CD4-positive, CD25-positive, alpha-beta regulatory T cell (primary cell): ENCODE measurements around the gene IDI2. TPM values are rescaled to one million over a fixed set of nuclear protein-coding genes. Genes with fewer than 3 reads are reported as not detected.
A peak's percentile ranks its signal among the peaks of the same experiment; 100 is the strongest.

Source experiments
- ATAC-seq, 2 donors: fragments of 150-1000 bp; cut with Tn5 transposase; one replicate each; pipeline ENCODE4 v1.10.0; 2021; ENCODE audit warnings: low read depth in 2 of 2, moderate number of reproducible peaks in 2 of 2, moderate library complexity in 1 of 2
- DNase-seq, 3 donors: peaks; one replicate each; pipeline versions ENCODE4 v3.0.0 to v3.0.0-alpha.2; 2012 to 2022; ENCODE audit warnings: mixed read lengths in 1 of 3
- H3K27ac ChIP-seq: one replicate; pipeline ENCODE4 v1.7.0; 2013; ENCODE audit warnings: mild to moderate bottlenecking, low read length; ENCODE audit not compliant: insufficient read depth, poor library complexity, severe bottlenecking
- H3K27me3 ChIP-seq: one replicate; pipeline ENCODE4 v1.7.0; 2013; ENCODE audit warnings: low read length; ENCODE audit not compliant: control insufficient read depth, insufficient read depth
- H3K36me3 ChIP-seq: one replicate; pipeline ENCODE4 v1.7.0; 2013; ENCODE audit warnings: mild to moderate bottlenecking, low read length, moderate library complexity; ENCODE audit not compliant: control insufficient read depth, insufficient read depth
- H3K4me1 ChIP-seq: 2 replicates; pipeline ENCODE4 v1.7.0; 2013; ENCODE audit warnings: mild to moderate bottlenecking, low read length; ENCODE audit not compliant: insufficient read depth, control insufficient read depth, poor library complexity, severe bottlenecking
- H3K4me3 ChIP-seq: one replicate; pipeline ENCODE4 v1.7.0; 2013; ENCODE audit warnings: low read depth, mild to moderate bottlenecking, low read length, moderate library complexity
- H3K9me3 ChIP-seq, 2 experiments: 1 replicate in 1 of 2; 2 replicates in 1 of 2; pipeline ENCODE4 v1.7.0; 2013; ENCODE audit warnings: low read length in 2 of 2, mild to moderate bottlenecking in 1 of 2, moderate library complexity in 1 of 2; ENCODE audit not compliant: control insufficient read depth in 2 of 2
- H3K27ac Mint-ChIP-seq, 3 donors: one replicate each; pipeline ENCODE4 v1.8.0; 2020 to 2022; ENCODE audit warnings: mild to moderate bottlenecking in 3 of 3, mixed read lengths in 3 of 3, moderate library complexity in 2 of 3
- H3K27me3 Mint-ChIP-seq: one replicate; pipeline ENCODE4 v1.8.0; 2022; ENCODE audit warnings: mild to moderate bottlenecking, mixed read lengths
- H3K36me3 Mint-ChIP-seq: one replicate; pipeline ENCODE4 v1.8.0; 2020; ENCODE audit warnings: mixed read lengths
- H3K4me1 Mint-ChIP-seq, 4 donors: one replicate each; pipeline ENCODE4 v1.8.0; 2020 to 2022; ENCODE audit warnings: mixed read lengths in 4 of 4, mild to moderate bottlenecking in 1 of 4
- H3K4me3 Mint-ChIP-seq, 4 donors: one replicate each; pipeline ENCODE4 v1.8.0; 2020 to 2022; ENCODE audit warnings: mild to moderate bottlenecking in 4 of 4, mixed read lengths in 4 of 4, moderate library complexity in 3 of 4
- H3K9me3 Mint-ChIP-seq, 7 donors: one replicate each; pipeline ENCODE4 v1.8.0; 2020 to 2022; ENCODE audit warnings: mixed read lengths in 7 of 7, mild to moderate bottlenecking in 3 of 7, moderate library complexity in 2 of 7
- polyA plus RNA-seq, 4 donors: library from polyadenylated mRNA; unstranded; fragments of 300-500 nt; fragmentation: Illumina TruSeq; gene quantifications; one replicate each; pipeline ENCODE4 v1.2.3, GENCODE V29; 2021
- total RNA-seq: library from RNA; stranded (reverse); gene quantifications from one replicate; pipeline ENCODE4 v1.2.3, GENCODE V29; 2022

The IDI2 gene
- total and polyA plus RNA-seq, 5 donors from 2014 or later, result not detected

DNA sequence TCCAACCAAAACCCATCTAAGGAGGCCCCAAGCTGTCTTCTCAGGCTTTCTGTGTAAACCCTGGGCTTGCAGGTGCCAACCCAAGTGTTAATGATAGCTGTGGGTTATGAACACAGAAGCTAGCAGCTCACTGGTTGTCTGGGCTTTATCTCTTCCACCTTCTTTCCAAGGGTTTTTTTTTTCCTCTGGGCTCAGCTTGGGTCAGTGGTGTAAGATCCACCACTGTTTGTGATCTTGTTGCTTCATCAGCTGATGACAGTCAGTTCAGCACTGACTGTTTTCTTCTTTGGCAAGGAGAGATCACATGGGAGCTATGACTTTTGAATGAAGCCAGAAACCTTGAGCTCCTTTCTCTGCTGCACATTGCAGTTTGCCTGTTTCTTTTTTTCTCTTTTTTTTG lies 32.8 kb downstream of the IDI2 start:
- Histone ChIP-seq H3K4me1 (peaks cover 18% of the 10 kb centered on the region), H3K36me3 (peaks cover 58% of the 10 kb centered on the region), H3K9me3 (no peaks in the 10 kb centered on the region), H3K27me3 (no peaks in the 10 kb centered on the region), H3K4me3 (no peak overlapping the region), H3K27ac (no peak overlapping the region)
- H3K4me3 Mint-ChIP-seq, result peak overlapping the region in 1 of 4 donors; percentile 18
- DNase-seq, result no peak
- H3K27ac Mint-ChIP-seq, result peak overlapping the region in 1 of 3 donors; percentile 54
- H3K4me1 Mint-ChIP-seq, result peaks cover 4 to 41% (median 27%) of the 10 kb centered on the region in 4 donors
- peaks cover 0 to 2% (median 0%) of the 10 kb centered on the region in 7 donors for H3K9me3 Mint-ChIP-seq
- H3K36me3 Mint-ChIP-seq, result peaks cover 38% of the 10 kb centered on the region
- no peak for ATAC-seq
- H3K27me3 Mint-ChIP-seq, result no peaks in the 10 kb centered on the region

DNA sequence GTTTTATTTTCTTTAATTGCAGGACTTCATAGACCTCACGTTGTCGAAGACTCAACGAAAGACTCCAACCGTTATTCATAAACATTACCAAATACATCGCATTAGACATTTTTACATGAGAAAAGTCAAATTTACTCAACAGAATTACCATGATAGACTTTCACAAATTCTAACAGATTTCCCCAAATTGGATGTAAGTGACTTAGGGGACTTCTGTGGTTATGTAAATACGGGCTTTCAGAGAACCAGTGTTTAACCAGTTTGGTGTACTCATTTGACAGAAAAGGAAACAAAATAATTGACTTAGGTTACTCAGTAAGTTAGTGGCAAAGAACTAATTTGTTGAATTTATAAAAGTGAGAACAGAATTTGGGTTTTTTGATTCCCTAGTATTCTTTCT lies 33.2 kb downstream of the IDI2 start:
- Mint-ChIP-seq H3K4me1 (peaks cover 4 to 44% (median 27%) of the 10 kb centered on the region in 4 donors), H3K27me3 (no peaks in the 10 kb centered on the region), H3K9me3 (peaks cover 0 to 2% (median 0%) of the 10 kb centered on the region in 7 donors), H3K36me3 (peaks cover 34% of the 10 kb centered on the region), H3K27ac (peak overlapping the region in 1 of 3 donors; percentile 54), H3K4me3 (no peak overlapping the region)
- no peaks in the 10 kb centered on the region for H3K27me3 ChIP-seq
- ATAC-seq (no peak), DNase-seq (no peak)
- H3K4me3 ChIP-seq, result no peak overlapping the region
- H3K9me3 ChIP-seq, result no peaks in the 10 kb centered on the region
- peaks cover 54% of the 10 kb centered on the region for H3K36me3 ChIP-seq
- H3K4me1 ChIP-seq, result peaks cover 22% of the 10 kb centered on the region
- no peak overlapping the region for H3K27ac ChIP-seq

DNA sequence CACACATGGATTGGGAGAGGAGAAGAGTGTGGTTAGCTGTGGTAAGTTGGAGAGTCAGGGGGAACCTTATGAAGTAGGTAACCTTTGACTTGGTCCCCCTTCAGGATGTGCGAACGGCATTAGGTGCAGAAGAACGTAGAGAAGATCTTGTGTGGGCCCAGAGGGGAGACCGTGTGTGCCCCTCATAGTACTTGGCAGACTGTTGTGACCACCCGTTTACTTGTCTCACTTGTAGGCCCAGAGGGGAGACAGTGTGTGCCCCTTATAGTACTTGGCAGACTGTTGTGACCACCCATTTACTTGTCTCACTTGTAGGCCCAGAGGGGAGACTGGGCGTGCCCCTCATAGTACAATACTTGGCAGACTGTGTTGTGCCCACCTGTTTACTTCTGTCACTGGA lies 34.9 kb downstream of the IDI2 start:
- H3K4me3 Mint-ChIP-seq, result peak overlapping the region; percentile 27 to 98 (median 74)
- H3K27ac Mint-ChIP-seq, result peak overlapping the region in 2 of 3 donors; percentile 79 to 87
- peaks cover 0 to 2% (median 0%) of the 10 kb centered on the region in 7 donors for H3K9me3 Mint-ChIP-seq
- no peaks in the 10 kb centered on the region for H3K27me3 Mint-ChIP-seq
- Histone ChIP-seq H3K4me1 (peaks cover 25% of the 10 kb centered on the region), H3K27ac (no peak overlapping the region), H3K4me3 (no peak overlapping the region), H3K36me3 (peaks cover 37% of the 10 kb centered on the region), H3K27me3 (no peaks in the 10 kb centered on the region), H3K9me3 (no peaks in the 10 kb centered on the region)
- H3K36me3 Mint-ChIP-seq, result peaks cover 23% of the 10 kb centered on the region
- ATAC-seq (no peak), DNase-seq (no peak)
- H3K4me1 Mint-ChIP-seq, result peaks cover 4 to 52% (median 28%) of the 10 kb centered on the region in 4 donors

DNA sequence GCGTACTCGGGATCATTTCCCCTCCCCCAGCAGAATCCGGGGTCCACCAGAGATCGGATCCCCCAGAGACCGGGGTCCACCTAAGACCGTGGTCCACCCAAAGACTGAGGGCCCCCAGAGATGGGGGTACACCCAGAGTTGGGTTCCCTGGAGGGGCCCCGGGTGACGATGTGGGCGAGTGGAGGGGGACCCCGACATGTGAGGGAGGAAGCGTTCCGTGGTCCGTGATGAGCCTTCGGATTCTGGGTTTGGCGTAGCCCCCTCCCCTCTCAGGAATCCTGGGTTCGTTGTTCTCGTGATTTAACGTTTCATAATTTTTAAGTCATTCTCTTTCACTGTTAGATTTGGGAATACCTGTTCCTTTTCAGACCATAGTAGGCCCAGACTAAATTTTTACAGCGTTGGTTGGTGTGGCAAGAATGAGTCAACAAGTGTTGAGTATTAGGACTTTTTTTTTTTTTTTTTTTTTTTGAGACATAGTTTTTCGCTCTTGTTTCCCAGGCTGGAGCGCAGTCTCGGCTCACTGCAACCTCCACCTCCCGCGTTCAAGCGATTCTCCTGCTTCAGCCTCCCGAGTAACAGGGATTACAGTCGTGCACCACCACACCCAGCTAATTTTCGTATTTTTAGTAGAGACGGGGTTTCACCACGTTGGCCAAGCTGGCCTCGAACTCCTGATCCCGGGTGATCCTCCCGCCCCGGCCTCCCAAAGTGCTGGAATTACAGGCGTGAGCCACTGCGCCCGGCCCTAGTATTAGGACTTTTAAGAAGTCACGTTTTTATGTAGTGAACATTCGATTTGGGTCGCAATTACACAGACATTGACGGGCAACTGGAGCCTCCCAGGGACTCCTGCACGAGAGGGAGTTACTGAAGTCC lies 36.8 kb downstream of the IDI2 start:
- Histone ChIP-seq H3K36me3 (peaks cover 19% of the 10 kb centered on the region), H3K9me3 (no peaks in the 10 kb centered on the region), H3K4me1 (peaks cover 25% of the 10 kb centered on the region), H3K27me3 (no peaks in the 10 kb centered on the region), H3K27ac (peak overlapping the region; percentile 83), H3K4me3 (peak overlapping the region; percentile 90)
- ATAC-seq (peak in 1 of 2 donors; percentile 1), DNase-seq (no peak)
- Mint-ChIP-seq H3K4me1 (peaks cover 4 to 44% (median 25%) of the 10 kb centered on the region in 4 donors), H3K4me3 (peak overlapping the region; percentile 94 to 100 (median 97)), H3K36me3 (peaks cover 9% of the 10 kb centered on the region), H3K27ac (peak overlapping the region in 2 of 3 donors; percentile 97 to 99), H3K27me3 (no peaks in the 10 kb centered on the region), H3K9me3 (peaks cover 0 to 2% (median 0%) of the 10 kb centered on the region in 7 donors)

DNA sequence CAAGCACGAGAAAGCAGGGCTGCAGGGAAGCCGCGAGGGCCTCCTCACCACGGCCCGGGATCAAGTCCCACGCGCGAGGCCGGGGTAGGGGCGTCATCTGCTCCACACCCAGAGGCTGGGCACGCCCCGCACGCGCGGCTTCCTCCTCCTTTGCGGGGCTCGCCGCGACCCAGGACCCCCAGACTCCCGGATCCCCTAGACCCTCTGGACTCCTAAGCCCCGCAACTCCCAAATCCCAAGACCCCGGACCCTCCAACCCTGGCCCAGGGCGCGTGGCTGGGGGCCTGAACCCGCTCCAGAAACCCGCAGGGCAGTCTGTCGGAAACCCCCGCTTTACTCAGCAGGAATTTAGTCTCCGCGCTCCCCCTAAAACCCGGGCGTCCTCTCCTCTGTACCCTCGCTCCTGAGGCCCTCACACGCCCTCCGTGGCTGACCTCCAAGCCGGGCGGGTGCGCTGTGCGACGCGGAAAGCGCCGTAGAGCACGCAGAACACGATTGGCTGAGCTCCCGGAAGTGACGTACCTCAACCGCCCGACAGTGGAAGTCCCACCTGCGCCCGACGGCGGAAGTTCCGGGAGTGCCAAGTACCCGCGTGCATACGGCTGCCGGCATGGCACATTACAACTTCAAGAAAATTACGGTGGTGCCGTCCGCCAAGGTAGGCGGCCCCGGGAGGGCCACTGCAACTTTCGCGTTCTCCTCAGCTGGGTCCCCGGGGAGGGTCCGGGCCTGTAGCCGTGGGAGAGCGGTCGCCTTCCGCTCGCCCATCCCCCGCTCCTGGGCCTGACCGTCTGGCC lies 37.6 kb downstream of the IDI2 start, which contains the start of gene GTPBP4:
TSS of gene GTPBP4 (plus strand) at position 565 of the 797 bp plus-strand sequence. CDS start at position 611, 46 bp downstream.
- H3K4me1 Mint-ChIP-seq, result peaks cover 4 to 44% (median 25%) of the 10 kb centered on the region in 4 donors
- peak; percentile 98 to 99 for ATAC-seq
- H3K36me3 Mint-ChIP-seq, result peaks cover 8% of the 10 kb centered on the region
- peak; percentile 96 to 99 (median 97) for DNase-seq
- H3K9me3 ChIP-seq, result no peaks in the 10 kb centered on the region
- H3K9me3 Mint-ChIP-seq, result peaks cover 0 to 2% (median 0%) of the 10 kb centered on the region in 7 donors
- peak within 1 kb of the TSS; percentile 94 to 100 (median 97) for H3K4me3 Mint-ChIP-seq
- H3K36me3 ChIP-seq, result peaks cover 13% of the 10 kb centered on the region
- peak within 1 kb of the TSS; percentile 90 for H3K4me3 ChIP-seq
- peak within 1 kb of the TSS; percentile 95 to 99 (median 97) for H3K27ac Mint-ChIP-seq
- peaks cover 25% of the 10 kb centered on the region for H3K4me1 ChIP-seq
- no peaks in the 10 kb centered on the region for H3K27me3 ChIP-seq
- no peaks in the 10 kb centered on the region for H3K27me3 Mint-ChIP-seq
- peak within 1 kb of the TSS; percentile 83 for H3K27ac ChIP-seq

DNA sequence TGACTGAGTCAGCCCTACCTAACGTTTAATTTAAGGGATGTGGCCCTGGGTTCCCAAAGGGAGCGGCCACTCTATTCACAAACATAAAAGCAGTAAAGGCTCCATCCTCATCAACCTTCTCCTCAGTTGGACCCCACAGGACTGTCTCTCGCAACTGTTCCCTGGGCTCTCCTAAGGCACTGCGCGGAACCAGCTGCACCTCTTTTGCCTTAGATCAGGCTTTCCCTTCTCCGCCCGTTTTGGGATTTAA lies 38.1 kb downstream of the IDI2 start:
- ATAC-seq, result no peak
- H3K4me3 Mint-ChIP-seq, result peak overlapping the region; percentile 94 to 100 (median 97)
- Histone ChIP-seq H3K27ac (peak overlapping the region; percentile 83), H3K36me3 (peaks cover 7% of the 10 kb centered on the region), H3K9me3 (no peaks in the 10 kb centered on the region), H3K27me3 (no peaks in the 10 kb centered on the region), H3K4me3 (peak overlapping the region; percentile 90), H3K4me1 (peaks cover 25% of the 10 kb centered on the region)
- peaks cover 0 to 2% (median 0%) of the 10 kb centered on the region in 7 donors for H3K9me3 Mint-ChIP-seq
- peaks cover 4 to 44% (median 26%) of the 10 kb centered on the region in 4 donors for H3K4me1 Mint-ChIP-seq
- H3K27ac Mint-ChIP-seq, result peak overlapping the region in 2 of 3 donors; percentile 97 to 99
- H3K36me3 Mint-ChIP-seq, result peaks cover 5% of the 10 kb centered on the region
- no peak for DNase-seq
- H3K27me3 Mint-ChIP-seq, result no peaks in the 10 kb centered on the region

DNA sequence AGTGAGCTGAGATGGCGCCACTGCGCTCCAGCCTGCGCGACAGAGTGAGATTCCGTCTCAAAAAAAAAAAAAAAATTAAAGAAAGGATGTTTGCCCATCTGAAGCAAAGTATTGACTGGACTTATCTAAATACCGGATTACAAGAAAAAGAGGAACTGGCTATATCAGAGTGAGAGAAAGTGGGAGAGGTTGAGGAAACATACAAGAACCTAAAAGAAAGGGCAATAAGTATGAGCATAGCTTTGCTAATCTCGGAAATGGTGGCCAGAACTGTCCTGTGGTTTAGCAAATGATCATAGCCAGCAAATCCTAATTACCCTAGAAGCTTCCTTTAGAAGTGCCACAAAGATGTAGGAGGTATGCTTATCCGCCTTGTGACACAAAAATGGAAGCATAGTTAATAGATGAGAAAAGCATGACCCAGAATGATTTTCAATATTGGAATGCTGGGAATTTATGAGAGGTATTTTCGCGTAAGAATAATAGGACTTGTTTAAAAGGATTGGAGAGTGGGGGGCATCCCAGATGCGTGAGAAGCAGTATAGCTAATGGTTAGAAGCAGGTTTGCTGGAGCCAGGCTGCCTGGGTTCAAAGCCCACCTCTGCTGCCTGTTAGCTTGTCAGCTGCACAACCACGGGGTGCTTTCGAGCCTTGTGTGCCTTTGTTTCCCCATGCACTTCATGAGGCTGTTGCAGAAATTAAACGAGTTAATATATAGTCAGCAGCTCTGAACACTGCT lies 38.6 kb downstream of the IDI2 start:
- Mint-ChIP-seq H3K4me1 (peaks cover 4 to 44% (median 26%) of the 10 kb centered on the region in 4 donors), H3K9me3 (peaks cover 0 to 2% (median 0%) of the 10 kb centered on the region in 7 donors), H3K4me3 (peak overlapping the region; percentile 94 to 100 (median 97)), H3K27ac (peak overlapping the region in 2 of 3 donors; percentile 97 to 99), H3K36me3 (peaks cover 5% of the 10 kb centered on the region), H3K27me3 (no peaks in the 10 kb centered on the region)
- Histone ChIP-seq H3K4me3 (peak overlapping the region; percentile 90), H3K36me3 (peaks cover 5% of the 10 kb centered on the region), H3K27ac (no peak overlapping the region), H3K9me3 (no peaks in the 10 kb centered on the region), H3K4me1 (peaks cover 25% of the 10 kb centered on the region), H3K27me3 (no peaks in the 10 kb centered on the region)
- DNase-seq, result no peak
- no peak for ATAC-seq
